Neural cell (in vitro differentiated cells): Measurements from ENCODE around the gene PRKCE. TPM values are rescaled to one million over a fixed set of nuclear protein-coding genes. Genes with fewer than 3 reads are reported as not detected.

Experiments
- H2AFZ ChIP-seq: fragments of 200-600, 300-800 bp; sonication (generic), shearing (Covaris generic); 2 replicates; pipeline ENCODE4 v1.6.0; 2014; ENCODE audit warnings: low read depth, mild to moderate bottlenecking, antibody characterized with exemption, low read length, moderate library complexity
- H3F3A ChIP-seq: fragments of 200-600 bp; shearing (Covaris generic); 2 replicates; pipeline ENCODE4 v1.6.1; 2016; ENCODE audit warnings: mild to moderate bottlenecking, moderate library complexity, mixed read lengths, antibody characterized with exemption, low read length; ENCODE audit not compliant: insufficient read depth, poor library complexity, severe bottlenecking
- H3K27ac ChIP-seq: fragments of 200-600, 300-800 bp; sonication (generic), shearing (Covaris generic); 2 replicates; pipeline ENCODE4 v1.5.1; 2014; ENCODE audit warnings: mild to moderate bottlenecking, low read length, moderate library complexity
- H3K27me3 ChIP-seq: fragments of 300-800, 200-600 bp; sonication (generic), shearing (Covaris generic); 2 replicates; pipeline ENCODE4 v1.6.0; 2014; ENCODE audit warnings: mild to moderate bottlenecking, low read depth, low read length, moderate library complexity; ENCODE audit not compliant: insufficient read depth
- H3K36me3 ChIP-seq: fragments of 300-800, 200-600 bp; sonication (generic), shearing (Covaris generic); 2 replicates; pipeline ENCODE4 v1.5.1; 2014; ENCODE audit warnings: mild to moderate bottlenecking, antibody characterized with exemption, low read length, moderate library complexity; ENCODE audit not compliant: insufficient read depth
- H3K4me2 ChIP-seq: fragments of 300-800, 200-600 bp; sonication (generic), shearing (Covaris generic); 2 replicates; pipeline ENCODE4 v1.6.0; 2014; ENCODE audit warnings: mild to moderate bottlenecking, low read length
- H3K4me3 ChIP-seq: fragments of 300-800, 200-600 bp; sonication (generic), shearing (Covaris generic); 2 replicates; pipeline ENCODE4 v1.5.1; 2014; ENCODE audit warnings: mild to moderate bottlenecking, low read length, moderate library complexity
- H3K79me2 ChIP-seq: fragments of 200-600 bp; shearing (Covaris generic); replicated peaks from 2 replicates; pipeline ENCODE4 v1.6.0; 2014; ENCODE audit warnings: mild to moderate bottlenecking, low read length, moderate library complexity; ENCODE audit not compliant: insufficient read depth
- H3K9ac ChIP-seq: fragments of 300-800, 200-600 bp; sonication (generic), shearing (Covaris generic); 2 replicates; pipeline ENCODE4 v1.6.1; 2016; ENCODE audit warnings: mild to moderate bottlenecking, low read length, mixed read lengths
- H3K9me2 ChIP-seq: fragments of 200-600 bp; shearing (Covaris generic); 2 replicates; pipeline ENCODE4 v1.6.1; 2016; ENCODE audit warnings: mild to moderate bottlenecking, low read length, mixed read lengths; ENCODE audit not compliant: insufficient read depth
- H3K9me3 ChIP-seq: fragments of 200-600, 300-800 bp; sonication (generic), shearing (Covaris generic); 2 replicates; pipeline ENCODE4 v1.6.1; 2016; ENCODE audit warnings: mild to moderate bottlenecking, mixed run types, low read length, moderate library complexity, mixed read lengths
- H4K20me1 ChIP-seq: fragments of 200-600 bp; shearing (Covaris generic); 2 replicates; pipeline ENCODE4 v1.6.1; 2016; ENCODE audit warnings: mild to moderate bottlenecking, mixed run types; ENCODE audit not compliant: insufficient read depth
- CTCF ChIP-seq: fragments of 450-650 bp; IDR thresholded peaks from 2 replicates; pipeline ENCODE4 v1.5.1; 2014; ENCODE audit warnings: antibody characterized with exemption, mild to moderate bottlenecking, moderate library complexity; ENCODE audit not compliant: poor library complexity, severe bottlenecking
- EP300 ChIP-seq: fragments of 450-650 bp; conservative IDR thresholded peaks from 2 replicates; pipeline ENCODE4 v1.6.1; 2014; ENCODE audit warnings: antibody characterized with exemption, mild to moderate bottlenecking, moderate library complexity; ENCODE audit not compliant: poor library complexity, severe bottlenecking
- EZH2 ChIP-seq: fragments of 200-600, 300-800 bp; shearing (Covaris generic), sonication (generic); IDR thresholded peaks from 2 replicates; pipeline ENCODE4 v1.6.1; 2014; ENCODE audit warnings: antibody characterized with exemption, low read length, borderline replicate concordance, mild to moderate bottlenecking; ENCODE audit not compliant: insufficient read depth, poor library complexity, severe bottlenecking
- MXI1 ChIP-seq: fragments of 450-650 bp; conservative IDR thresholded peaks from 2 replicates; pipeline ENCODE4 v1.6.1; 2014; ENCODE audit warnings: antibody characterized with exemption, mild to moderate bottlenecking; ENCODE audit not compliant: poor library complexity, severe bottlenecking
- POLR2AphosphoS5 ChIP-seq: IDR thresholded peaks from 2 replicates; pipeline ENCODE4 v1.6.1; 2012
- RAD21 ChIP-seq: fragments of 450-650 bp; conservative IDR thresholded peaks from 2 replicates; pipeline ENCODE4 v1.6.1; 2014; ENCODE audit warnings: antibody characterized with exemption, mild to moderate bottlenecking, moderate library complexity
- REST ChIP-seq: IDR thresholded peaks from 2 replicates; pipeline ENCODE4 v1.6.1; 2012; ENCODE audit warnings: borderline replicate concordance
- SMC3 ChIP-seq: fragments of 450-650 bp; conservative IDR thresholded peaks from 2 replicates; pipeline ENCODE4 v1.6.1; 2014; ENCODE audit warnings: antibody characterized with exemption, mild to moderate bottlenecking, moderate library complexity; ENCODE audit not compliant: poor library complexity
- TAF1 ChIP-seq: IDR thresholded peaks from 2 replicates; pipeline ENCODE4 v1.6.1; 2012; ENCODE audit warnings: low read depth
- polyA plus RNA-seq: library from polyadenylated mRNA; depleted of rRNA; stranded (reverse); fragments of >200 nt; gene quantifications from 2 replicates; pipeline ENCODE4 v1.2.3, GENCODE V29; 2014

PRKCE gene
- polyA plus RNA-seq, 1 donor from 2014 or later, result 5.4 TPM

GRCh38 chr2:45697190-45697589 lies 45.7 kb downstream of the PRKCE start:
- H3K79me2 ChIP-seq, result no peaks in the 10 kb centered on the region
- H3K9me3 ChIP-seq, result no peaks in the 10 kb centered on the region

DNA sequence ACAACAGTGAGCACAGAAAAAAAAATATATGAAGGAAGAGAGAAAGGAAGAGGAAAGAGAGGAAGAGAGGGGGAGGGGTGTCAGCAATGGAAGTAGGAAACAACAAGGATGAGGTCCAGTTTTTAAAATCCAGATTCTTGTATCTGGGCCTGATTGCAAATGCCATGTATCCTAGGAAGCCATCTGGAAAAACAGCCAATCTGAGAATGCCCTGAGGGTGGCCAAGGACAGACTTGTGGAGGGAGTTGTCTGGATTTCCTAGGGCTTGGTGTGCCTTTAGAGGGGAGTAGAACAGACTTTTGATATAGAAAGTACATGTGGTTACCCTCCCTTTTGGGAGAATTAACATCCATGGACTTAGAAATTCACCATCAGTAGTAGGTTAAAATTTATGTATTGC lies 47.1 kb downstream of the PRKCE start:
- Histone ChIP-seq H3K27me3 (no peaks in the 10 kb centered on the region), H3K9me3 (no peaks in the 10 kb centered on the region), H3K79me2 (no peaks in the 10 kb centered on the region), H3K9ac (no peak overlapping the region), H3K9me2 (no peaks in the 10 kb centered on the region), H3K4me3 (no peak overlapping the region), H3F3A (no peaks in the 10 kb centered on the region), H3K4me2 (no peak overlapping the region), H4K20me1 (no peaks in the 10 kb centered on the region), H3K27ac (no peak overlapping the region), H2AFZ (no peak overlapping the region), H3K36me3 (no peaks in the 10 kb centered on the region)
- no peak for TF ChIP-seq REST
- no peak for TF ChIP-seq TAF1
- no peak for TF ChIP-seq RAD21
- no peak for TF ChIP-seq POLR2AphosphoS5
- no peak for TF ChIP-seq CTCF
- TF ChIP-seq MXI1, result no peak
- TF ChIP-seq SMC3, result no peak
- no peak for TF ChIP-seq EP300
- TF ChIP-seq EZH2, result no peak

More at GRCh38 chr2:45697190-45697589, 45.7 kb downstream of the PRKCE start:
- no peaks in the 10 kb centered on the region for H3F3A ChIP-seq
- no peaks in the 10 kb centered on the region for H3K36me3 ChIP-seq
- H3K4me3 ChIP-seq, result no peak overlapping the region
- no peaks in the 10 kb centered on the region for H4K20me1 ChIP-seq
- no peak overlapping the region for H3K9ac ChIP-seq
- no peaks in the 10 kb centered on the region for H3K9me2 ChIP-seq
- H3K4me2 ChIP-seq, result no peak overlapping the region
- no peak for TF ChIP-seq EZH2
- TF ChIP-seq RAD21, result no peak
- TF ChIP-seq TAF1, result no peak
- TF ChIP-seq CTCF, result no peak
- TF ChIP-seq SMC3, result no peak
- no peak for TF ChIP-seq EP300
- no peak overlapping the region for H3K27ac ChIP-seq
- no peaks in the 10 kb centered on the region for H3K27me3 ChIP-seq
- H2AFZ ChIP-seq, result no peak overlapping the region
